ENCODE results near the gene ARHGAP1.
"Not testable (repeated sequence)": the region's sequence is repeated elsewhere in the genome, so short reads cannot be mapped to it uniquely, and the experiment has no call there.

Gene ARHGAP1

DNA sequence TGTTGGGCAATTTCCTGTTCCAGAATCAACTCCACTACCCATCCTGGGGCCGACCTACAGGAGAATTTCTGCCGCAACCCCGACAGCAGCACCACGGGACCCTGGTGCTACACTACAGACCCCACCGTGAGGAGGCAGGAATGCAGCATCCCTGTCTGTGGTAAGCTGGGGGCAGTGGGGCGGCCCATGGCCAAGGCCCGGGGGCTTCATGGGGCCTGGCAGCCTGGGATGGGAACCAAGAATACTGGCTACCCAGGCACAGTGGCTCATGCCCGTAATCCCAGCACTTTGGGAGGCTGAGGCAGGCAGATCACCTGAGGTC lies 22.9 kb upstream of the ARHGAP1 start:
- DNase-seq (ENCODE audit: low spot score): no peak

DNA sequence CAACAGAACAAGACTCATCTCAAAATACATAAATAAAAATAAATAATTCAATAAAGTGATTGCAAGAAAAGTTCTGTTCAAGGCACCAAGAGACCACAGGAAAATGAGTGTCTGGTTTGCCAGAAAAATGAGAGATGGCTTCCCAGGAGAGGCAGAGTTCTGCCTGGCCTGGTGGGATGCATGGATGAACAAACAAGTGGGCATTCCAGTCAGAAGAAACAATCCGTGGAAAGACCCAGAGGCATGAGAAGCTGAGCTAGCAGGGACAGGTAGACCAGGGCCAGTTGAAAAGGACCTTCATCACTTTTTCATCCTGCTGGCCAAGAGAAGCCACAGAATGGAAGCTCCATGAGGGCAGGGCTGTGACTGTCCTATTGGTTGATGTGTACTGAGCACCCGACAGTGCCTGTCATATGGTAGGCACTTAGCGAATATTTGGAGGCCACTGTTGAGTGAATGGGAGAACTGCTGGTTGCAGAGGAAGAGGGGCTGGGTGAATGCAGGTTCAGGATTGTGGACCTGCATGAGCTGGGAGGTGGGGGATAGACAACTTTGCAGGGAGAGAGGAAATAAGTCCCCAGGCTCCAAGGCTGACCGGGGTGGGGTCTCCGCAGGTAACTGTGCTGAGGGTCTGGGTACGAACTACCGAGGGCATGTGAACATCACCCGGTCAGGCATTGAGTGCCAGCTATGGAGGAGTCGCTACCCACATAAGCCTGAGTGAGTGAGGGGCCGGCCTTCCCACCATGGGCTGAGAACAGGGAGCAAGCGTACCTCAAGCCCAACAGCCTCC lies 22.3 kb upstream of the ARHGAP1 start:
- no peak for DNase-seq (ENCODE audit: low spot score)

DNA sequence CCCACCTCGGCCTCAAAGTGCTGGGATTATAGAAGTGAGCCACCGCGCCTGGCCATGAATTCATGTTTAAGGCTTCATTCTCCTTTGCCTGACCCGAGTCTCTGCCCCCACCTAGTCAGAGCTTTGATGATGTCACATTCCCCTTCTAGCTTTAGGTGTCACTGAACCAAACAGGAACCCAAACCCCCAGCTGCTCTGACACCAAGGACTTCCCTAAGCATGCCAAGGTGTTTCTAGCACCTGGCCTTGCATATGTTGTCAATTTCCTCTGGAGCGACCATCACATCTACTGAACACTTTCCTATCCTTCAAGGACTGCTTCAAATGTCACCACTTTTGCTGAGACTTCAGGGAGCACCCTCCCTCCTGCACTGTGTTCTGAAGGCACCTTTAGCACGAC lies 20.9 kb upstream of the ARHGAP1 start:
- no peak for DNase-seq (ENCODE audit: low spot score)

DNA sequence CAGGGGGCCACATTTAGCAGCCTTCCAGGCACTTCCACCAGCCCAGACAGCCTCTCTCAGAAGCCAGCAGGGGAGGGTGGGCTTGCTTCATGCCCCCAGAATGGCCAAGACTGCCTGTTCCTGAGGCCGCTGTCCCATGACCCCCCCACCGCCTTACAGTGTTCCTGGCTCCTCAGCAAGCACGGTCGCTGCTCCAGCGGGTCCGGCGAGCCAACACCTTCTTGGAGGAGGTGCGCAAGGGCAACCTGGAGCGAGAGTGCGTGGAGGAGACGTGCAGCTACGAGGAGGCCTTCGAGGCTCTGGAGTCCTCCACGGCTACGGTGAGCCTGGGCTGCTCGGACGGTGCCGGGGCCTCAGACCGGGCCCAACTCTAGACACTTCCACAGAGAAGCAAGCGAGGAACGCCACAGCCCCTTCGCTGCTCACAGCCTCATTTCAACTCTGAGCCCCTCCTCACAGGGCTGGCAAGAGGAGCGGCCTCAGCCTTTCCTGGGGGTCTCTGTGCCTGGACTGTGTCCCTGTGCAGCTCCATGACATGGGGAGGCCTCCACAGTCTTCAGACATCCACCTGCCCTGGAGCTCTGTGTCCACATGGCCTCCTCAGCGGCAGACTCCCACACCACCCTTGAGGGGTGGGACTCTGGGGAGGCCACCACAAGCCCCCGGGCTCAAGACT lies 19.3 kb upstream of the ARHGAP1 start:
- DNase-seq (ENCODE audit: low spot score): no peak

DNA sequence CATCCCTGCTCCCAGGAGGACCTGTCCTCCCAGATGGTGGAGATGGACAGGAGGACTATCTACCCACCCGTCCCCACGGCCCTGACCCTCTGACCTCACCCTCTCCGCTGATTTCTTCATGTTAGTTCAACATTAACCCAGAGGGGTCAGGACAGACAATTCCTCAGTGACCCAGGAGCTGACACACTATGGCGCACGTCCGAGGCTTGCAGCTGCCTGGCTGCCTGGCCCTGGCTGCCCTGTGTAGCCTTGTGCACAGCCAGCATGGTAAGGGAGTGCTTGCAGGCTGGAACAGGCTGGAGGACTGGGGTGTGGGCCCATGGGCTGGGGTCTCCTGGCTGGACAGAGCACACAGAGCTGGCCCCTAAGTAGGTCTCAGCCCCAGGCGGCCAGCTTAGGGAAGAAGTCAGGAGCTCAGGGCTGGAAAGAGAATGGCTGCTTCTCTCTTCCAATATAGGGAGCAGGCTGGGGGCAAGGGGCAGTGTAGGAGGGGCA lies 18.7 kb upstream of the ARHGAP1 start, which contains the start of gene F2:
TSS of gene F2 (plus strand) at position 166 of the 495 bp plus-strand sequence. CDS start at position 189, 23 bp downstream.
- no peak for DNase-seq (ENCODE audit: low spot score)

DNA sequence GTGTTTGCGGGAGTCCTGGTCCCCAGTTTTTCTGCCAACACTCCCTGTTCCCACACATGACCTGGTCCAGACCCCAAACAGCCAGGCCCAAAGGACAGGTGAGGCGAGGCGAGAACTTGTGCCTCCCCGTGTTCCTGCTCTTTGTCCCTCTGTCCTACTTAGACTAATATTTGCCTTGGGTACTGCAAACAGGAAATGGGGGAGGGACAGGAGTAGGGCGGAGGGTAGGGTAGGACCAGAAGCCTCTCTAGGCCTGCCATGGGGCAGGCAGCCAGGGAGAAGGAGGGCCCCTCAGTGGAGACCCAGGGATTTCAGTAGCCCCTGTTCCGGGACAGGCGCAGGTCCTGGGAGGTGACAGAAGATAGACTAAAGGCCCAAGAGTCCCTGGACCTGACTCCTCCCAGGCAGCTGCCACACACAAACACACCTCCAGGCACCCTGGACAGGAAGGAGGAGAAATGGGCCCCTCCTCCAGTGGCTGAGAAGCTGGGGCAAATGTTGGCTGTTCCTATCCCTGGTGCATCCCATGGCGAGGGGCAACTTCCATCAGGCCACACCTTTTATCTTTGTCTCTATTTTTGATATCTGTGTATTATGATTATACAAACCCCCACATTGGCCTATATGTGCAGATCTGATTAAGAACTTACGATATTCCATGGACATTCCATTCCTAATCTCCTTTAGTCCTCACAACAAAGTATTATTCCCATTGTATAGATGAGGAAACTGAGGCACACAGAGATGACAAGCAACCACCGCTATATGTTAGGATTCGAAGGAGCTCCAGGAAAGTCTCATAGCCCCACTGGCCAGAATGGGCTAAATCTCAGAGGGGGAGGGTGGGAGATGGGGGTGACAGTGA lies 18.0 kb upstream of the ARHGAP1 start:
- no peak for DNase-seq (ENCODE audit: low spot score)

DNA sequence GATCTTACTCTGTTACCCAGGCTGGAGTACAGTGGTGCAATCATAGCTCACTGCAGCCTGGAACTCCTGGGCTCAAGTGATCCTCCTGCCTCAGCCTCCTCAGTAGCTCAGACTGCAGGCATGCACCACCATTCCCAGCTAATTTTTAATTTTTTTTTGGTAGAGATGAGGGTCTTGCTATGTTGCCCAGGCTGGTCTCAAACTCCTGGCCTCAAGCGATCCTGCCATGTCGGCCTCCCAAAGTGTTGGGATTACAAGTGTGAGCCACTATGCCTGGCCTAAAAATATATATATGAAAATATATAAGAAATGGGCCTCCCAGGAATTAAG lies 17.4 kb upstream of the ARHGAP1 start:
- not testable (repeated sequence) for DNase-seq (ENCODE audit: low spot score)

DNA sequence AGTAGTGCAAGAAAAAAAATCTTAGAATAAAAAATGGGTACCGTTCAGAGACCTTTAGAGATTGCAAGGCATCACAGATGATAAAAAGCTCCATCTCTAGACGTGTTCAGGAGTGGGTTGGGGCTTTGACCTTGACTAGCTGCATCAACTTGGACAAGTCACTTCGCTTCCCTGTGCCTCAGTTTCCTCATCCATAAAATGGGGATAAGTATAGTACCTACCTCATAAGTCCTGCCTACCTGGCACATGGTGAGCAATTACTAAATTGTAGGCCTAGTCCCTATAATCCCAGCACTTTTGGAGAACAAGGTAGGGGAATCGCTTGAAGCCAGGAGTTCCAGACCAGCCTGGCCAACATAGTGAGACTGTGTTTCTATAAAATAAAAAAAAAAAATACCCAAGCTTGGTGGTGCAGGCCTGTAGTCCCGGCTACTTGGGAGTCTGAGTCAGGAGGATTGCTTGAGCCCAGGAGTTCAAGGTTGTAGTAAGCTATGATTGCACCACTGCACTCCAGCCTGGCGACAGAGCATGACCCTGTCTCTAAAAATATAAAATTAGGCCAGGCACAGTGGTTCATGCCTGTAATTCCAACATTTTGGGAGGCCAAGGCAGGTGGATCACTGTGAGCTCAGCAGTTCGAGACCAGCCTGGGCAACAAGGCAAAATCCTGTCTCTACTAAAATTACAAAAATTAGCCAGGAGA lies 12.6 kb upstream of the ARHGAP1 start:
- DNase-seq (ENCODE audit: low spot score): no peak

DNA sequence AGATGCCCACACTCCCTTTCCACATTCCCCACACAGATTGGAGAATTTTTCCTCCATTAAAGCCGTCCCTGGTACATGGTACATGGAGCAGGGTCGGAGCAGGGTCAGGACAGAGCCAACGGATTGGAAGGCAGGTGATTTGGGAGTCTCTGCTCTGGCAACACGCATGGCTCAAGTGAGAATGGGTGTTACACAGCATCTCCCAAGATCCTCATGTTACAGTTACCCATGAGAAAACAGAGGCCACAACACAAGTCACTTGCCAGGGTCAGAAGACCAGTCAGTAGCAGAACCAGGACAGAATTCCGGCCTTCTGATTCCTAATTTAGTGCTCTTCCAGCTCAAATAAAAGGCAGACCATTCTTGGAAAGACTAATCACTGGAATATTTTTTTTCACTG lies 10.9 kb upstream of the ARHGAP1 start:
- DNase-seq (ENCODE audit: low spot score): no peak

DNA sequence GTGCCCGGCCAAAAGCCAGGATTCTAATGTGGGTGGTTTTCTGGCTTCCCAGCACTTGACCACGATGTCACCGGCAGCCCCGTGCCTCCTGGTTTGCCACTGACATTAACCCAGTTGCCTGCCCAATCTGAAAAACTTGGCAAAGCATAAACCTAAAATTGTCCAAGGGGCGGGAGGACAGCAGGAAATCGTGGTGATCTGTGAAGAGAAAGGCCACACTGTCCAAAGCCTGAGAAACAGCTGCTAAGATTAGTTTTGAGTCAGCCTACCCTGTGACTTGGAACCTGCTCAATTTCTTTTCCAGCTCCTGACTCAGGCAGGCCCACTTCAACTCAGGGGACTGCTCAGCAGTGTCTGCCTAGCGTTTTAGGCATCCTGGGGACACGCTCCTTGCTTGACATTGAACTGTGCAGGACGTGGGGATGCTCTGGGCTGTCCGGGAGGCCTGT lies 10.4 kb upstream of the ARHGAP1 start:
- no peak for DNase-seq (ENCODE audit: low spot score)

DNA sequence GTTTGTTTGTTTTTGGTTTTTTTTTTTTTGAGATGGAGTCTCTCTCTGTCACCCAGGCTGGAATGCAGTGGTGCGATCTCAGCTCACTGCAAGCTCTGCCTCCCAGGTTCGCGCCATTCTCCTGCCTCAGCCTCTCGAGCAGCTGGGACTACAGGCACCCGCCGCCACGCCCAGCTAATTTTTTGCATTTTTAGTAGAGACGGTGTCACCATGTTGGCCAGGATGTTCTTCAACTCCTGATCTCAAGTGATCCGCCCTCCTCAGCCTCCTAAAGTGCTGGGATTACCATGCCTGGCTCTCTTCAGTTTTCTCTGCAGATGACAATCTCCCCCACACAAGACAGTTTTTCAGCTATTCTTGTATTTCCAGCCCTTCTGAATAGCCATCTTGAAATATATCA lies 8.9 kb upstream of the ARHGAP1 start:
- not testable (repeated sequence) for DNase-seq (ENCODE audit: low spot score)

DNA sequence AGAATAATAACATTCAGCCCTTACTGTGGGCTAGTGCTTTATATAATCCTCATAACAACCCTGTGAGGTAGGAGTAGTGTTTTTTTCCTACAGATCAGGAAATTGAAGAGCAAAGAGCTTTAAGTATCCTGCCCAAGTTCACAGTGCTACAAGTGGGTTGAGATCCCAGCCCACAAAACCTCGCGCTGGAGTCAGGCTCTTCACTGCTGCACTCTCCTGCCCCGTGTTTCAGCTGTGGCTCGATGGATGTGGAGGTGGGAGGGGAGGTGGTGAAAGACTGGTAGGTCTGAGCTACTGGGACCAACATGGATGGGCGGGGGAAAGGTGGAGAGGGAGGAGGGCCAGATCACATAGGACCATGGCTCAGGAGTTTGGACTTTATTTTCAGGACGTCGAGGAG lies 6.5 kb upstream of the ARHGAP1 start:
- no peak for DNase-seq (ENCODE audit: low spot score)

DNA sequence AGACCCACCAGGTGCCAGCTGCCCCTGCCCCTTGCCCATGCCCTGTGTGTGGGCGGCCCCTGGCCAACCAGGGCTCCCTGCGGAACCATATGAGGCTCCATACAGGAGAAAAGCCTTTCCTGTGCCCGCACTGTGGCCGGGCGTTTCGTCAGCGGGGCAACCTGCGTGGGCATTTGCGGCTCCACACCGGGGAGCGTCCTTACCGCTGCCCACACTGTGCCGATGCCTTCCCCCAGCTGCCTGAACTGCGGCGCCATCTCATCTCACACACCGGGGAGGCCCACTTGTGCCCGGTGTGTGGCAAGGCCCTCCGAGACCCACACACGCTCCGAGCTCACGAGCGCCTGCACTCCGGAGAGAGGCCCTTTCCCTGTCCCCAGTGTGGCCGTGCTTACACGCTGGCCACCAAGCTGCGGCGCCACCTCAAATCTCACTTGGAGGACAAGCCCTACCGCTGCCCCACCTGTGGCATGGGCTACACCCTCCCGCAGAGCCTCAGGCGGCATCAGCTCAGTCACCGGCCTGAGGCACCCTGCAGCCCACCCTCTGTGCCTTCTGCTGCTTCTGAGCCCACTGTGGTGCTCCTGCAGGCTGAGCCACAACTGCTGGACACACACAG lies 4.8 kb upstream of the ARHGAP1 start:
- DNase-seq (ENCODE audit: low spot score): no peak

DNA sequence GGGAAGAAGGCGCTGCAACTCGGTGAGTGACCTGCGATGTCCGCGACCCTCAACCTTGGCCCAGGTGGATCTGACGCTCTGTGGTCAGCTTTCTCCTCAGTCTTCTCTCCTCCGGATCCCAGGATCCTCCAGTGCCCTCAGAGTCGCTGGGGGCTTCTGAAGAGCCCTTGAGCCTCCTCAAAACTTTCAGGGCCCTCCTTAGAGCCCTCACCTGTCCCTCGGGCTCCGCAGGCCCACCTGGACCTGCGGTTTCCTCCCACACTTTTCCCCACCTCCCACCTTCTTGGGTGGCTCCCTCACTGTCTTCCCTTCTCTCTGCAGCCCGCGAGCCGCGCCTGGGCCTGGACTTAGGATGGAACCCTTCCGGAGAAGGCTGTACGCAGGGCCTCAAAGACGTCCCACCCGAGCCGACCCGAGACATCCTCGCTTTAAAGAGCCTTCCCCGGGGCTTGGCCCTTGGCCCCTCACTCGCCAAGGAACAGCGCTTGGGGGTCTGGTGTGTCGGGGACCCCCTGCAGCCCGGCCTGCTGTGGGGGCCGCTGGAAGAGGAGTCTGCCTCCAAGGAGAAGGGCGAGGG lies 747 bp upstream of the ARHGAP1 start:
- no peak for DNase-seq (ENCODE audit: low spot score)

DNA sequence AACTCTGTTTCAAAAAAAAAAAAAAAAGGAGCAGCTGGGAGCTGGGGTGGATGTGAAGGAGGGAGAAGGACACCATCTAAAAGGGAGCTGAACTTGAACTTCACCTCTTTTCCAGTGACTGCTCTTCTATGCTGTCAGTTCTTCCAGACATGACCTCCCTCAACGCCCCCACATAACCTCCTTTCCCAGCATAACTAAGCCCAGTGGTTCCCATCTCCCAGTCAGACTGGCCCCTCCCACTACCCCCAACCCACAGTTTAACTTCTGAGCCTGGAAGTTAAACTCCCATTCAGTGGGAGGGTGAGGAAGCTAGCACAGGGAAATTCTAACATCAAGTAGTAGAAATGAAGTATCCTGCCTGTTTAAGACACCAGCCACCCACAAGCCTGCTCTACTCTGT lies 1.8 kb downstream of the ARHGAP1 start:
- DNase-seq (ENCODE audit: low spot score): no peak

DNA sequence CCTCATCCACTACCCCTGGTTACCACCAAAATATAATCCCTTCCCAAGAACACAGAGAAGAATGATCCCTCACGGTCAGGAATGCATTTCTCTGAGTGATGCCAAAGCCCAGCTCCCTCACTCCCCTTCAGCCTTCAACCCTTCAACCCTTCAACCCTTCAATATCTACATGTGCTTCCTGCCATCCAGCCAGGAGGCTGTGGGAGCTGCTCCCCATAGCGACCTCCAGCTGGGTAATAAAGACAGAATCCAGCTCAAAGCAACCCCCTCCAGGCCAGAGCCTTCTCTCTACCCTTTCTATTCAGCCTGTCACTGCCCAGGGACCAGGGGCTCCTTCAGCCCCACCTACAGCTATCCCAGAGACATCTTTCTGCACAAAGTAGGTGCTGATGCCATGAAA lies 2.7 kb downstream of the ARHGAP1 start:
- DNase-seq (ENCODE audit: low spot score): no peak

DNA sequence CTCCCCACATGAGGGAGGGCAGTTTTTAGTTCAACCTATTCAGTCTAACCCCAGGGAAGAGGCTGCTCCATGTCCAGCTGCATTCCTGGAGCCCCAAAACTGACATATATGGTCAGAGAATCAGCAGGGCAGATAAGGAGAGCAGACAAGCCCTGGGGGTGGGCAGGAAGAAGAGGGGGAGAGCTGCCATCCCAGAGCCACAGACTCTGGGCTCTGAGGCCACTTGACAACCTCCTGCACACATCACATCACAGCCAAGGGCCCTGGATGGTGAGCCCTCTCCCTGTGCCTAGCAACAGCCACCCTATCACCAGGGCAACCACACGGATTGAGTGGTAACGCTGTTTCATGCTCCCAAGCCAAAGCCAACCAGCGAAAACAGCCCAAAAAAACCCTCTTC lies 3.1 kb downstream of the ARHGAP1 start:
- DNase-seq (ENCODE audit: low spot score): no peak

DNA sequence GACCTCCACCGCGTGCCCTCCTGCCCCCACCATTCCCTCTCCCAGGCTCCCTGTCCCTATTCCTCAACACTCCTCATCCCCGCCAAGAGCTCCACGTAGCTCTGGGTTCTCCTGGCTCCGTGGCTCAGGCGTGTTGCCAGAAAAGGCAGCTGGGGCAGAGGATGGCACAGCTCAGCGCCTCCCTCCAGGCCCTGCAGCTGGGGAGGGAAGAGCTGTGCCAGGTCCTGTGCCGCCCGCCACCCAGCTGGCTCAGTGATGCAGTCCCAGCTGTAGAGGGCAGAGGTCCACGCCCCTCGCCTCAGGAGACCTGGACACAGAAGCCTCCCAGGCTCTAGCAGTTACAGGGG lies 4.2 kb downstream of the ARHGAP1 start:
- DNase-seq (ENCODE audit: low spot score): no peak

DNA sequence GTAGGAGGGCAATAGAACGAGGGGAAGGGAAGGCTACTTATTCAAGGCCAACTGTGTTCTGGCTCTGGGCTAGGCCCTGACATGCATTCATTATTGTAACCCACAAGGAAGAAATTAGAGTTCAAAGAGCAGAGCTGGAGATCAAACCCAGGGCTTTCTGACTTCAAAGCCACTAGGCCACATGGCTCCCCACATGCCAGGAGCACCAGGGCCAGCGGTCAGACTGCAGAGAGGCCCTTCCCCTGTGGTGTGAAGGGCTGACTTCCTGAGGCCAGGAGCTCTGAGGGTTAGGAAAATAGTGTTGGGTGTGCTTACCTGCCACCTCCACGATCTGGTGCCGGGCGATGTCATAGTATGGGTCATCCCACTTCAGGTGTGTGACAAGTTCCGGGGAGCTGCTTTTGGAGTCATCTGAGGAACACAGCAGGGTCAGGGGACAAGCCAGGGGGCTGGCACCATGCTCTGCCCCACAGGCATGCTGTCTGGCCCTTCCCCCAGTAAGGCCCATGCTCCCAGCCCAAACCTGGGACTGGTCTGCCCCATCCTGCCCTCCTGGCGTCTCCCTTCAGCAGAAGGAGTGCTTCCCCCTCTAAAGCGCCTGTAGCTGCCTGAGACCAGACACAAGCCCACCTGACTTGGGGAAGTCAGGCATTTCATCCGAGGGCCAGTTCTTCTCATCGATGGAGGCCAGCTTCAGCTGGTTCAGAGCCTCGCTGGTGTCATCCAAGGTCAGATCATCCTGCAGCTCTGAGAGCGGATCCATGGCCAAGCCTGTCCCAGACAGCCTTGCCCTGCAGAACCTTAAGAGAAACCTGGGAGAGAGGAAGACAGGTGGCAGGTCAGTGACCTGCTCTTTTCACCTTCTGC lies 4.8 kb downstream of the ARHGAP1 start:
- DNase-seq (ENCODE audit: low spot score): no peak

DNA sequence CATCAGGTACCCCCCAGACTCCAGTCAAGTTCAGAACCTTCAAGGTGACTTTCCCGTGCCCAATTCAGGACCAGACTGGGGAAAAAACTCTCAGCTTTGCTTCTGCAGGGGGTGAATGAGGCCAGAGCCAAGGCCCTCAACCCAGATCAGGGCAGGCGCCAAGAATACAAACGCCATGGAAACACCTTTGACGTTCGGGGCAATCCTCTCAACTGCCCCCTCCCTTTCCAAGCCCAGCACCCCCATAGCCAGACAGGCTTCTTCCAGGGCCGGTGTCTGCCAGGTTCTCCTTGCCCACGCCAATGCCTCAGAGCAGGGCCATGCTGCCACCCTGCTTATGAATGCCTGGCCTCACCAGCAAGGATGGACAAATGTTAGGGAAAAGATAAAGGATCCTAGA lies 5.8 kb downstream of the ARHGAP1 start:
- DNase-seq (ENCODE audit: low spot score): no peak

Data from CD4-positive, alpha-beta T cell treated with Interleukin-6 at 100 ng/mL for 8 hours (primary cell).